Left kidney (tissue), 8 donors: ENCODE measurements around the gene USP53. TPM values are rescaled to one million over a fixed set of nuclear protein-coding genes. Genes with fewer than 3 reads are reported as not detected.
"Not testable (repeated sequence)": the region's sequence is repeated elsewhere in the genome, so short reads cannot be mapped to it uniquely, and the experiment has no call there.

Source experiments
- DNase-seq: peaks from one replicate; pipeline ENCODE4 v3.0.0-alpha.2; 2013
- long read RNA-seq, 8 donors: transcript quantifications; one replicate each; lab custom pipeline, GENCODE V29; 2026
- polyA plus RNA-seq: library from polyadenylated mRNA; unstranded; fragments of 120-200 nt; gene quantifications from one replicate; pipeline ENCODE4 v1.2.1, GENCODE V29; 2013; ENCODE audit not compliant: insufficient read length

Gene USP53
- 45.1 TPM for polyA plus RNA-seq
- long read RNA-seq, donor 1, full-length matches to known transcripts: 2 of 2 reads
- long read RNA-seq, donor 1, partial matches to known transcripts: 0 of 2 reads
- long read RNA-seq, donor 1, other reads (novel, unspliced or antisense): 0 of 2 reads
- long read RNA-seq, donor 2, partial matches to known transcripts: 14 of 14 reads
- long read RNA-seq, donor 2, other reads (novel, unspliced or antisense): 0 of 14 reads
- long read RNA-seq, donor 3, partial matches to known transcripts: 6 of 7 reads
- long read RNA-seq, donor 3, other reads (novel, unspliced or antisense): 0 of 7 reads
- long read RNA-seq, donor 4: 0 reads
- long read RNA-seq, donor 5: 0 reads
- long read RNA-seq, donor 6, partial matches to known transcripts: 0 of 2 reads
- long read RNA-seq, donor 6, other reads (novel, unspliced or antisense): 0 of 2 reads
- long read RNA-seq, donor 7, partial matches to known transcripts: 587 of 588 reads
- long read RNA-seq, donor 7, other reads (novel, unspliced or antisense): 0 of 588 reads
- long read RNA-seq, donor 8, partial matches to known transcripts: 0 of 1 reads
- long read RNA-seq, donor 8, other reads (novel, unspliced or antisense): 0 of 1 reads

GRCh38 chr4:119212234-119212963, at the start of gene USP53:
Gene USP53 (plus strand): TSS chr4:119212713. CDS start chr4:119239760, 27,047 bp downstream.
- DNase-seq: peak; percentile 96

DNA sequence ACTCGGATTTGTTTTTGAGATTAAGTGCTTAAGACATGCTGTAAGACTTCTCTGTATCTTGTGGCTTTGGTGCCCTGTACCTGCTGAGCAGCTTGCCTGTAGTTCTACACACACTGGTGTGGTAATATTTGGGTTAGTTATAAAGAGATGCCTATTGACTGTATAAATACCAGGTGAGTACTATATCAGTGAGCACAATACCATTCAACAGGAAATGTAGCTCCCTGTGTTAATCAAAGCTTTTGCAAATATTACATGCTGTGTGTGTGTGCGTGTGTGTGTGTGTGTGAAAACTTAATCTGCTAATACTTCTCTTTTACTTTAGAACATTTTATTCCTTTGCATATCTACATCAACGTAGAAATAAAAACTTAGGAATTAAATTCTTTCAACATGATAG, 46.7 kb upstream of the USP53 start:
- no peak for DNase-seq

GRCh38 chr4:119170195-119170594, 42.3 kb upstream of the USP53 start:
- no peak for DNase-seq

- DNase-seq: no peak
Observed at GRCh38 chr4:119172223-119172622, 40.3 kb upstream of the USP53 start.

DNA sequence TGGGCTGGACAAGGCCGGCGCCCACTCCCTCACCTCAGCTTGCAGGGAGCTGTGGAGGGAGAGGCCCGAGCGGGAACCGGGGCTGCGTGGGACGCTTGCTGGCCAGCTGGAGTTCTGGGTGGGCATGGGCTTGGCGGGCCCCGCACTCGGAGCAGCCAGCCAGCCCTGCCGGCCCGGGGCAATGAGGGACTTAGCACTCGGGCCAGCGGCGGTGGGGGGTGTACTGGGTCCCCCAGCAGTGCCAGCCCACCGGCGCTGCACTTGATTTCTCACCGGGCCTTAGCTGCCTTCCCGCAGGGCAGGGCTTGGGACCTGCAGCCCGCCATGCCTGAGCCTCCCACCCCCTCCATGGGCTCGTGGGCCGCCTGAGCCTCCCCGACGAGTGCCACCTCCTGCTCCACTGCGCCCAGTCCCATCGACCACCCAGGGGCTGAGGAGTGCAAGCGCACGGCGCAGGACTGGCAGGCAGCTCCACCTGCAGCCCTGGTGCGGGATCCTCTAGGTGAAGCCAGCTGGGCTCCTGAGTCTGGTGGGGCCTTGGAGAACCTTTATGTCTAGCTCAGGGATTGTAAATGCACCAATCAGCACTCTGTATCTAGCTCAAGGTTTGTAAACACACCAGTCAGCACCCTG, 38.7 kb upstream of the USP53 start:
- DNase-seq: not testable (repeated sequence)

DNA sequence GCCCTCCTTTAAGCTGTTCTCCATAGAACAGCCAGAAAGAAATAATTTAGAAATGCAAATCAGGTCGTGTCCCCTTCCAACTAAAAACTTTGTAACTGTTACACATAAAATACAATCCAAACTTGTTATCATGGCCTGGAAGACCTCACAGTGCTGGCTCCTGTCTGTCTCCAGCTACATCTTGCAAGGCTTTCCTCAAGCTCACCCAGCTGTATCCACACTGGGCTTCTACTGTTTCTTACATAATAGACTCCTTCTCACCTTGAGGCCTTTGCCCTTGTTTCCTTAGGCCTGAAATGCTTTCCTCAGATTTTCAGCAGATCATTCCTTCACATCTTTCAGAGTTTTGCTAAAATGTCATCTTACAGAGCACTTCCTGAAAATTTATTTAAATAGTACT, 33.5 kb upstream of the USP53 start:
- no peak for DNase-seq

DNA sequence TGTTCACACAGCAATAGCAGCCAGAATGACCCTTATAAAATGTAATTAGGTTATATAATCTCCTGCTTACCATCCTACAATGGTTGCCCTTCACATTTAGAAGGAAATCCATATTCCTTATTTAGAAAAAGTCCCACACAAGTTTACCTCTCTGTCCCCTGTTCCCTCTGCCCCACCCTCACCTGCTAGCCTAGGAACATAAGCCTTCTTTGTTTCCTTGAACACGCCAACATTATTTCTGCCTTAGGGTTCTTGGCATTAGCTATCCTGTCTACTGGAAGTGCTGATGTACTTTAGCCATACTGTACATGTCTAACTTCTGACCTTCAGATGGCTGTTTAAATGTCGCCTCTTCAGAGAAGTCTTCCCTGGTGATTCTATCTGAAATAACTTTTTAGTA, 28.4 kb upstream of the USP53 start:
- no peak for DNase-seq

DNA sequence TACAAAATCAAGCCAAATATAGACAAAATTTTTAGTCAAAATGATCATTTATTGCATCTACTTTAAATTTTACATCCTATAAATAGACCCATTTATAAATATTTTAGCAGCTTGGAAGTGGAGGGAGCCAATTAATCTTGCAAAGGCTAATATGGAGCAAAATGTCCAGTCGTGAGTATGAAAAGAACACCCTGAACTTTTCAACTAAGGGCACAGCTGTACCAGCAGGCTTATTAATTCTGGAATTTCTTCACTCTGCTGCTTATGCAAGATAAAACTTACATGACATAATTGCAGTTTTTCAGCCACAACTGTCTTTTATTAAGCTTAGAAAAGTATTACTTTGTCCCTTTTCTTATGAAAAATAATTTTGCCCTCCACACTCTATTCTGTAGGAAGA, 22.9 kb upstream of the USP53 start:
- no peak for DNase-seq

DNA sequence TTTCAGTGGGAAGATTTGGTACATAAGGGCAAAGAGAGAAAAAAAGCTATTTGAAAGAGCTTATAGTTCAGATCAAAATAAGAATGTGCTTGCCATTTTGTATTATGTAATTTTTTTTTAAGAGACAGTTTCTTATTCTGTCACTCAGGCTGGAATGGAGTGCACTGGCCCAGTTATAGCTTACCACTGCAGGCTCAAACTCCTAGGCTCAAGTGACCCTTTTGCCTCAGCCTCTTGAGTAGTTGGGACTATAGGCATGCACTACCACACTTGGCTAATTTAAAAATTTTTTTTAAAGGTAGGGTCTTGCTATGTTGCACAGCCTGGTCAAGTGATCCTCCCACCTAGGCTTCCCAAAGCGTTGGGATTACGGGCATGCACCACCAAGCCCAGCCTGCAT, 22.2 kb upstream of the USP53 start:
- no peak for DNase-seq

GRCh38 chr4:119191505-119191904, 21.0 kb upstream of the USP53 start:
- DNase-seq: no peak

DNA sequence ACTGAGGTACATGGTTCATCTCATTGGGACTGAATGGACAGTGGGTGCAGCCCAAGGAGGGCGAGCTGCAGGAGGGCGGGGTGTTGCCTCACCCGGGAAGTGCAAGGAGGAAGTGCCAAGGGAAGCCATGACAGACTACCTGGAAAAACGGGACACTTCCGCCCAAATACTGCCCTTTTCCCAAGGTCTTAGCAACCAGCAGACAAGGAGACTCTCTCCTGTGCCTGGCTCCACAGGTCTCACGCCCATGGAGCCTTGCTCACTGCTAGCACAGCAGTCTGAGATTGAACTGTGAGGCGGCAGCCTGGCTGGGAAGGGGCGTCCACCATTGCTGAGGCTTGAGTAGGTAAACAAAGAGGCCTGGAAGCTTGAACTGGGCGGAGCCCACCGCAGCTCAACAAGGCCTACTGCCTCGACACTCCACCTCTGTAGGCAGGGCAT, 14.7 kb upstream of the USP53 start:
- DNase-seq: no peak

- no peak for DNase-seq
Observed at GRCh38 chr4:119204916-119205315, 7.6 kb upstream of the USP53 start.

DNA sequence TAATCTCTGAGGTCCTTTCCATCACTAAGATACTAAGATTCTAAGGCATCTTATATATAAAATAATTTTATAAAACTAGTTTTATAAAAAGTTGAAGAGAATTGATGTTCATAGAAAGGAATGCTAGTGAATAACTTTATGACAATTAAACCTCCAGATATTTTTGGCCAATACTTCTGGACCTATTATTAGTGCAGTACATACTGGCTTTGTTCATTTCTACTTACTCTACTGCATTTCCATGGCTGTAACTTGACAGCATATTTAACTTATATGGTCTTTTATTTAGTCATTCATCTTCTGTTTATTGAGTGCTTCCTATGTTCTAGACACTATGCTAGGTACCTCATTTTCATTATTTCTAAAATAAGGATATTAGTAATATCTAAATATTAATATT, 6.8 kb upstream of the USP53 start:
- DNase-seq: no peak

- DNase-seq: no peak
Observed at GRCh38 chr4:119206178-119206577, 6.3 kb upstream of the USP53 start.

GRCh38 chr4:119207051-119207450, 5.5 kb upstream of the USP53 start:
- DNase-seq: no peak

DNA sequence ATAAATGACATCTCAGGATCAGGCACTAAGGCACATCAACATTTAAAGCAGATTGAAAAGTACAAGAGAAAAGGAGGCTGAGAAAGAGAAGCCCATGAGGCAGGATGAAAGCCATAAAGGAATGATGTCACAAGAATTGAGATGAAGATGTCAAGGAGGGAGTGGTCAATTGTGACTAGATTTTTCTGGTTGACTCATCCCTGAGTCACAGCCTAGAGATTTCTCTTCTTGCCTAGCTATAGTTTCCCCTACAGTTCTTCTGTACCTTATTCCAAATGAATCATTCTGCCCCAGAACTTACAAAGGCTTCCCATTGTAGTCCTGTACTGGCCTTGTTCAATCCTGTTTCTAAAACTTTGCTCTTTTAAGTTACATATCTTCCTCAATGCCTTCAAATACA, 3.4 kb upstream of the USP53 start:
- no peak for DNase-seq

DNA sequence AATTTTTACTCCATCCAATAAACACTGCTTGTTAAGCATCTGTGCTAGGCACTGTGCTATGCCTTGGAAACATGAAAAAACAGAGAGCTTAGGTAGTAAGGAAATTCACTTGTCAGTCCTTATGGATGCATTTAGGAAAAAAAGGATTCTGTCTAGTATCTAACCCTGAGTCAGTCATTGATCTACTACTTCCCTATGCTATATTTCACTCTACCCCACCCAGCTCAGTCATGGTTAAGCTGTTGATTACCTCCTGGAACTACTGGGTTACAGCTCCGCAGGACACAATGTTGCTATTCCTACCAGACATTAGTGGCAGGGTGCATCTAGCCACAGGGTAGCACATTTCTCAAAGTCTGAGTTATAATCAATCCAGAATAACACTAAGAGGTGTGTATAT, 2.9 kb upstream of the USP53 start:
- no peak for DNase-seq

GRCh38 chr4:119210775-119211174, 1.7 kb upstream of the USP53 start:
- DNase-seq: no peak

GRCh38 chr4:119211867-119212233, 663 bp upstream of the USP53 start:
- peak; percentile 63 for DNase-seq

DNA sequence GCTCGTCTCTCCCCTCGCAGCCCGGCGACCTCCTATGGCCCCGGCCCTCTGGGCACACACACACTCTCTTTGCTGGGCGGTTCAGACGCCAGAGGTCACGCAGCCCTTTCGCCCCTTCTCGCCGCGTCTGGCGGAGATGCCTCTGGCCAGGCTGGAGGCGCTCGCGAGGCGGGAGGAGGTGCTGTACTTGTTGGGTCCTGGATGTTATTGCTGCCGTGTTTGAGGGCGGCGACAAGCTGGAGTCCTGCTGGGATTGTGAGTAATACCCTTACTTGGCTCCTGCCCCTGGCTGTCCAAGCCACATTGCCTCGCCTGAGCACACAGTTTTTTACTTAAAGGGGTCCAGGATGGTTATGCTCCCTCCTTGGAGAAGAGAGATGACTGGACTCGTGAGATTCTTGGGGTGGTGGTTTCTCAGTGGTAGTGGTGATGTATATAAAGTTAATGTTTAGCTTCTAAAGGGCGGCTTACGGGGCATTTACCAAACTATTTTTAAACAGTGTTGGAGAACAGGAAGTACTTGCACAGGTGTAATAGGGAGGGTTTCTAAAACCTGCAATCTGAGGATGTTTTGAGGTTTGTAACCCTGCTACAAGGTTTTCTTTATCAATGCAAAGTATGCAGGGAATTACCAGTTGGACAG, 572 bp downstream of the USP53 start:
- DNase-seq: peak; percentile 69

DNA sequence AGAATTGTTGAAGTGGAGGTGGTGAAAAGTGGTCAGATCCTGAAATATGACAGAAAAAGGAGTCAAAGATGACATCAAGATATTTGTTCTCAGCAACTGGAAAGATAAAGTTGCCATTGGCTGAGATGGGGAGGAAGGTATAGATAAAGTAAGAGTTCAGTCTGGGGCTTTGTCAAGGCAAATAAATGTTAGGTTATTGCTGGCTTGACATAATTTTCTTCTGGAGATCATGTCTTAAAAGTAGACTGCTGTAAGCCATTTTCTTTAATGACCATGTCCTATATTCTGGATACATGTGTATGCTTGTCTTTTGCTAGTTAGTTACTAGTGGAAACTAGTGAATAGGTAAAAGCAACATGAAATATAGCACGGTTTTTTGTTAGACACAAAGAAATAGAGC, 5.6 kb downstream of the USP53 start:
- no peak for DNase-seq

DNA sequence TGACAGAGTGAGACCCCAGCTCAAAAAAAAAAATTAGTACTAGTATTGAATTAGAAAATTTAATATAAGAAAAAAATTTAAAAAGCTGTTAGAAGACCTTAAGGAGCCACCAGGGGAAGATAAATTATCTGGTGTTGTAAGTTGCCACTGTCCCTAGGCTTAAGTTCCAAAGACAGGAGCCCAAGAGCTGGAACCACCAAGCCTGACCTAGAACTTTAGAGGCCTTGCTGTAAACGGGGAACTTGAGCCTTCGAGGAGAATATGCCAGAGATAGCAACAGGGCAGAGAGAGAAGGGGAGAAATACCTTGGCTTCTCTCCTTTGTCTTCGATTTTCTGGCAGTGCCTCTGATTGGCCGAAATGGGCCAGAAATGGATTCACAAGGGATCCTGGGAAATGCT, 8.9 kb downstream of the USP53 start:
- no peak for DNase-seq
